ENCODE results near the gene GALNT14. TPM values are rescaled to one million over a fixed set of nuclear protein-coding genes. Genes with fewer than 3 reads are reported as not detected.

Gene GALNT14
- total and polyA plus RNA-seq, 9 of the 15 experiments (the other 6 are each of a cell fraction or from before 2014, with no cell fraction given): 0.11 TPM; not detected in 8

- ATAC-seq (no peak), FAIRE-seq (no peak), DNase-seq (ENCODE audit: extremely low read depth in 1 of 4, low spot score in 3 of 4) (no peak)
- Histone ChIP-seq H4K20me1 (replicated peaks; ENCODE audit: control insufficient read depth, insufficient read depth, low read length) (no peaks in the 10 kb centered on the region), H3K4me2 (ENCODE audit: insufficient read depth, low read length) (no peak overlapping the region), H3K4me3 (no peak overlapping the region), H3K9me3 (replicated peaks; ENCODE audit: control insufficient read depth, insufficient read depth, low read depth, low read length) (no peaks in the 10 kb centered on the region), H3K79me2 (ENCODE audit: control insufficient read depth, insufficient read depth, low read length) (no peaks in the 10 kb centered on the region), H3K27ac (ENCODE audit: extremely low read depth, low read depth, low read length) (no peak overlapping the region), H3K9me1 (ENCODE audit: control insufficient read depth, insufficient read depth, low read length) (no peaks in the 10 kb centered on the region), H3K4me1 (replicated peaks in 1 of 2; ENCODE audit: control insufficient read depth in 2 of 2, insufficient read depth in 2 of 2, low read length in 2 of 2) (no peaks in the 10 kb centered on the region), H3K36me3 (ENCODE audit: control insufficient read depth, insufficient read depth, low read length) (no peaks in the 10 kb centered on the region), H2AFZ (ENCODE audit: low read depth, low read length) (no peak overlapping the region), H3K27me3 (ENCODE audit: control insufficient read depth in 2 of 2, insufficient read depth in 2 of 2, low read length in 2 of 2) (peaks cover 0 to 6% of the 10 kb centered on the region in 2 experiments; a peak in 1 of 5 replicates), H3K9ac (ENCODE audit: insufficient read depth in 1 of 2, low read depth in 2 of 2, low read length in 2 of 2) (no peak overlapping the region)
- in situ Hi-C loops (cut with MboI): no loop called here
- 2% methylated on average over 5 of the region's 5 CpGs for WGBS (ENCODE audit: insufficient coverage, low coverage, missing lambda C conversion rate)
- ChIA-PET POLR2A (no interaction called here), CTCF (ENCODE audit: low intra/inter-chr PET ratio) (no interaction called here)
- no peak for TF ChIP-seq HIVEP1 (CRISPR knock-in tag; IDR thresholded peaks at IDR 0.05)
- TF ChIP-seq CBX1 (IDR thresholded peaks at IDR 0.05; ENCODE audit: low read depth): no peak
- TF ChIP-seq MBD1 (CRISPR knock-in tag; IDR thresholded peaks at IDR 0.05): no peak
- no peak for TF ChIP-seq TBL1XR1 (IDR thresholded peaks at IDR 0.05; ENCODE audit: low read length in 2 of 2)
- no peak for TF ChIP-seq ASH1L (IDR thresholded peaks at IDR 0.05; ENCODE audit: borderline replicate concordance, low read depth, partially characterized antibody)
- no peak for TF ChIP-seq TCFL5 (CRISPR knock-in tag; conservative IDR thresholded peaks at IDR 0.05)
- TF ChIP-seq HDAC2 (IDR thresholded peaks at IDR 0.05): no peak
- TF ChIP-seq ZNF274 (IDR thresholded peaks at IDR 0.05; ENCODE audit: borderline replicate concordance, low read depth, low read length): no peak
- TF ChIP-seq GTF2A2 (tag; IDR thresholded peaks at IDR 0.05): no peak
- TF ChIP-seq OTX1 (CRISPR knock-in tag; IDR thresholded peaks at IDR 0.05): no peak
- no peak for TF ChIP-seq SNRNP70 (optimal IDR thresholded peaks at IDR 0.05; ENCODE audit: low read depth, low read length)
- TF ChIP-seq NFIC (IDR thresholded peaks at IDR 0.05): no peak
- TF ChIP-seq TAF15 (IDR thresholded peaks at IDR 0.05; ENCODE audit: low read depth, low read length): no peak
- TF ChIP-seq SNAPC5 (CRISPR knock-in tag; IDR thresholded peaks at IDR 0.05): no peak
- no peak for TF ChIP-seq ZNF830 (CRISPR knock-in tag; IDR thresholded peaks at IDR 0.05)
- TF ChIP-seq CREB1 (IDR thresholded peaks at IDR 0.05): no peak
- TF ChIP-seq CREB1 (CRISPR knock-in tag; IDR thresholded peaks at IDR 0.05): no peak
- no peak for TF ChIP-seq ATF7 (IDR thresholded peaks at IDR 0.05)
- no peak for TF ChIP-seq MEIS2 (IDR thresholded peaks at IDR 0.05; ENCODE audit: partially characterized antibody)
- intact Hi-C loops (cut with micrococcal nuclease): loop anchor here (10.0 kb wide), 2 partner anchors 109 to 269 kb away; no protein-coding TSS in a partner anchor
- BruUV-seq (replicated peaks): no TSS peak
These were observed 72.9 kb downstream of the GALNT14 start for GRCh38 chr2:31065356-31065755.
